ENCODE results near the gene ULBP3.

- TF ChIP-seq CTCF (IDR thresholded peaks at IDR 0.05): no peak
- TF ChIP-seq POLR2A (IDR thresholded peaks at IDR 0.05): no peak
Measured at GRCh38 chr6:150024646-150025155, 44.2 kb downstream of the ULBP3 start.

Data from Peyer's patch (tissue), 4 donors.